Testis (tissue), 3 donors: ENCODE results near the gene EEA1. TPM values are rescaled to one million over a fixed set of nuclear protein-coding genes. Genes with fewer than 3 reads are reported as not detected.
"Not testable (repeated sequence)": the region's sequence is repeated elsewhere in the genome, so short reads cannot be mapped to it uniquely, and the experiment has no call there.

Experiments used
- DNase-seq: peaks from one replicate; pipeline ENCODE4 v3.0.0-alpha.2; 2019
- H3K27ac ChIP-seq, 2 donors: fragments of 200-600 bp; sonication (generic); one replicate each; pipeline ENCODE4 v1.5.1; 2019
- H3K27me3 ChIP-seq: fragments of 200-600 bp; sonication (generic); one replicate; pipeline ENCODE4 v1.5.1; 2019
- H3K36me3 ChIP-seq: fragments of 200-600 bp; sonication (generic); one replicate; pipeline ENCODE4 v1.5.1; 2017; ENCODE audit warnings: low read depth; ENCODE audit errors: missing control alignments
- H3K4me1 ChIP-seq: fragments of 200-600 bp; sonication (generic); one replicate; pipeline ENCODE4 v1.5.1; 2019
- H3K4me3 ChIP-seq, 2 donors: fragments of 200-600 bp; sonication (generic); one replicate each; pipeline ENCODE4 v1.5.1; 2017 to 2019
- H3K9me3 ChIP-seq: fragments of 200-600 bp; sonication (generic); one replicate; pipeline ENCODE4 v1.5.1; 2017
- POLR2A ChIP-seq: fragments of 450-650 bp; IDR thresholded peaks from one replicate; pipeline ENCODE4 v1.6.1; 2017; ENCODE audit warnings: antibody characterized with exemption, mild to moderate bottlenecking, moderate library complexity
- whole genome bisulfite sequencing, 2 donors: methylation state at CpG; one replicate each; pipeline ENCODE4 v1.1.5; 2018; 5-methylcytosine and 5-hydroxymethylcytosine counted together
- intact Hi-C: fragments of 100-400 bp; cut with DNase I; formaldehyde crosslinking; loops from one replicate; pipeline ENCODE4 v1.15.1; 2023; ENCODE audit warnings: low total_unique reads
- polyA plus RNA-seq: library from polyadenylated mRNA; stranded (reverse); fragments of 350-450 nt; fragmentation: Illumina TruSeq; extraction: RNeasy Lipid Tissue Mini Kit (QIAGEN cat#74804); gene quantifications from one replicate; pipeline ENCODE4 v1.2.3, GENCODE V29; 2014; ENCODE audit warnings: low read depth, low replicate concordance; ENCODE audit not compliant: insufficient read depth
- total RNA-seq, 2 donors: library from RNA; depleted of rRNA; stranded (reverse); fragments of >200 nt; gene quantifications; one replicate each; pipeline ENCODE4 v1.2.3, GENCODE V29; 2016
- TF ChIP-seq, protein P1 (sequence below), 3 experiments: fragments of 450-650 bp in 2 of 3; fragments of 200-600 bp in 1 of 3; sonication (generic) in 1 of 3; IDR thresholded peaks; one replicate each; pipeline ENCODE4 v1.5.1; 2016 to 2019; ENCODE audit warnings: antibody characterized with exemption in 3 of 3, mild to moderate bottlenecking in 2 of 3, moderate library complexity in 1 of 3

EEA1 gene
- total and polyA plus RNA-seq, 3 donors from 2014 or later = 1.8 to 14.9 (median 14.3) TPM

DNA sequence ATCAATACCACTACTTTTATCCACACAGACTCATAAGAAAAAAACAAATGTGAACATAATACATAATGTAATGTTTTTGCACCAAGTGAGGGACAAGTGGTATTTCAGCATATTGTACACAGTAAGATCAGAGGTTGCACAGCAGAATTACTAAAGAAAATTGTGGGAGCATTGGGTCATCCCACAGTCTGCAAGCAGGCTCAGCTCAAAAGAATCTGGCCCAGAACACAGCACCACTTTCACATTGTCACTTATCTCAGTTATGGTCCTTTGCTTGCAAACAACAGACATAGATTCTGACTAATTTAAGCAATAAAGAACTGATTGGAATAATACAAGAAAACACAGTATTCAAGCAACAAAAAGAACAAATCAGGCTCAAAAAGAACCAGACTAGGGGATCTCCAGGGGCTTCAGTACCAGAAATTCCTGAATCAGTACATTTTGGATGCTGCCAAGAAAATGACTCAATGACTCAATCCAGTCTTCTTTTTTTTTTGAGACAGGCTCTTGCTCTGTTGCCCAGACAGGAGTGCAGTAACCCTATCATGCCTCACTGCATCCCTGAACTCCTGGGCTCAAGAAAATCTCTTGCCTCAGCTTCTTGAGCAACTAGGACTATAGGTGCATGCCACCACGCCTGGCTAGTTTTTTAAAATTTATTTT lies 42.9 kb upstream of the EEA1 start:
- 92 to 100% methylated on average over 1 of the region's 1 CpG for whole genome bisulfite sequencing, 2 donors
- Histone ChIP-seq H3K27ac (no peak overlapping the region), H3K36me3 (no peaks in the 10 kb centered on the region), H3K4me3 (no peak overlapping the region), H3K4me1 (no peaks in the 10 kb centered on the region), H3K27me3 (no peaks in the 10 kb centered on the region), H3K9me3 (no peaks in the 10 kb centered on the region)
- TF ChIP-seq, protein P1, sequence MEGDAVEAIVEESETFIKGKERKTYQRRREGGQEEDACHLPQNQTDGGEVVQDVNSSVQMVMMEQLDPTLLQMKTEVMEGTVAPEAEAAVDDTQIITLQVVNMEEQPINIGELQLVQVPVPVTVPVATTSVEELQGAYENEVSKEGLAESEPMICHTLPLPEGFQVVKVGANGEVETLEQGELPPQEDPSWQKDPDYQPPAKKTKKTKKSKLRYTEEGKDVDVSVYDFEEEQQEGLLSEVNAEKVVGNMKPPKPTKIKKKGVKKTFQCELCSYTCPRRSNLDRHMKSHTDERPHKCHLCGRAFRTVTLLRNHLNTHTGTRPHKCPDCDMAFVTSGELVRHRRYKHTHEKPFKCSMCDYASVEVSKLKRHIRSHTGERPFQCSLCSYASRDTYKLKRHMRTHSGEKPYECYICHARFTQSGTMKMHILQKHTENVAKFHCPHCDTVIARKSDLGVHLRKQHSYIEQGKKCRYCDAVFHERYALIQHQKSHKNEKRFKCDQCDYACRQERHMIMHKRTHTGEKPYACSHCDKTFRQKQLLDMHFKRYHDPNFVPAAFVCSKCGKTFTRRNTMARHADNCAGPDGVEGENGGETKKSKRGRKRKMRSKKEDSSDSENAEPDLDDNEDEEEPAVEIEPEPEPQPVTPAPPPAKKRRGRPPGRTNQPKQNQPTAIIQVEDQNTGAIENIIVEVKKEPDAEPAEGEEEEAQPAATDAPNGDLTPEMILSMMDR (IDR thresholded peaks at IDR 0.05) = no peak
- TF ChIP-seq POLR2A = no peak
- DNase-seq = no peak
- intact Hi-C loops = no loop called here

DNA sequence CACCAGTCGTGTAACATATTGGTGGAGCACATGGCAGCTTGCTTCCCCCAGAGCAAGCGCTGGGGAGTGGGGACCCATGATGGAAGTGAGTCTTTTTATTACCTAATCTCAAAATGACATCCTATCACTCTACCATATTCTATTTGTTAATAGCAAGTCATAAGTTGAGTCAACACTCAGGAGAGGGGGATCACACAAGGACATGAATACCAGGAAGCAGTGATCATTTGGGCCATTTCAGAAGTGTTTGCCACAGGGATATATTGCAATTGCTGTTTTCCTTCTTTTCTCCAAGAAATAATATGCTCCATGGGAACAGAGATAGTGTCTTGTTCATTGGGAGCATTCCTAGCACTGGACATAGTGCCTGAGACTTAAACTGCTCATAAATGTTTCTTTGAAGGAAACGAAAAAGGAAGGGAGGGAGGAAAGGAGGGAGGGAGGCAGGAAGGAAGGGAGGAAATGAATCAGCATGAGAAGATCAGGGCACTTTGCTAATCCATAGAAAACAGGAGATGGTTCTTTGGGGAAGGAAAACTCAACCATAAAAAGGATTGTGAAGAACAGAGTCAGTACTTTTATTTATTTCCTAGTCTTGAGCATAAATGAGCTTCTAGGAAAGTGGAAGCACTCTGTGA lies 39.2 kb upstream of the EEA1 start:
- no peak overlapping the region for H3K4me3 ChIP-seq
- H3K27ac ChIP-seq = no peak overlapping the region
- no peaks in the 10 kb centered on the region for H3K9me3 ChIP-seq
- 83 to 86% methylated on average over 3 of the region's 3 CpGs for WGBS, 2 donors
- H3K36me3 ChIP-seq = no peaks in the 10 kb centered on the region
- intact Hi-C loops = no loop called here
- H3K4me1 ChIP-seq = no peaks in the 10 kb centered on the region
- no peaks in the 10 kb centered on the region for H3K27me3 ChIP-seq
- TF ChIP-seq, protein P1 (IDR thresholded peaks at IDR 0.05) = no peak
- no peak for TF ChIP-seq POLR2A
- no peak for DNase-seq

DNA sequence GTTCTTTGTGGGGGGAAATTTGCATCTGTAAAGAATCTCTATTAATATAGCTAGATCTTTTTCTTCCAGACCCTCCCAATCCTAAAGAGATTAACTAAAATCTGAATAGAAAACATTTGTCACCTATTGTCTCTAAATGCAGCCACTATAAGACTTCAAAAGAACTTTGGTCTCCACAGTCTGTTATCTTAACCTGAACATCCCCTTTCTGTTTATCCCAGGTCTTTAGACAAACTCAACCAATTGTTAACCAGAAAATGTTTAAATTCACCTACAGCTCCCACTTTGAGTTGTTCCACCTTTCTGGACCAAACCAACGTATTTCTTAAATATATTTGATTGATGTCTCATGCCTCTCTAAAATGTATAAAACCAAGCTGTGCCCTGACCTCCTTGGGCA lies 35.3 kb upstream of the EEA1 start:
- 71 to 81% methylated on average over 1 of the region's 1 CpG for WGBS, 2 donors
- not testable (repeated sequence) for DNase-seq

DNA sequence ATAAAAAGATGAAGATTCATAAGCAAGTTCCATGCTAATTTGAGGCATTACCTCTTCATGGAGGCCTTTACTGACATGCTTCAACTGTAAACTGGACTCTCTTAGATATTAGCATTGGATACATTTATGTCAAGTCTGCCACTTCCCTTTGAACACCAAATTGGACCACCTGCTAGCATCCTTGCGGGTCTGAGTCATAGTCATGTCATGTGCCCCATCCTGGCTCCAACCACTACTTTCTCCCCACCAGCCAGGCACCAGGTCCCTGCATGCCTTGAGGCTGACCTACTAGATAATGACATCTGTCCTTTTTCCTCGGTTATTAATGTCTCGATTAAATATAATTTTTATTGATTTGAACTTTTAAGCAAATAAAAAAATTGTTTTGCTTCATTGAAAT lies 32.9 kb upstream of the EEA1 start:
- Histone ChIP-seq H3K36me3 (no peaks in the 10 kb centered on the region), H3K4me3 (no peak overlapping the region), H3K27me3 (no peaks in the 10 kb centered on the region), H3K27ac (no peak overlapping the region), H3K9me3 (no peaks in the 10 kb centered on the region), H3K4me1 (no peaks in the 10 kb centered on the region)
- no peak for TF ChIP-seq POLR2A
- TF ChIP-seq, protein P1 (IDR thresholded peaks at IDR 0.05) = no peak
- WGBS, 2 donors = 96 to 97% methylated on average over 3 of the region's 3 CpGs
- no peak for DNase-seq
- intact Hi-C loops = no loop called here

More for the DNA sequence above, 35.3 kb upstream of the EEA1 start:
- H3K4me3 ChIP-seq, H3K36me3 ChIP-seq, H3K27me3 ChIP-seq, H3K4me1 ChIP-seq, H3K9me3 ChIP-seq, intact Hi-C loops, H3K27ac ChIP-seq: not testable (repeated sequence)

DNA sequence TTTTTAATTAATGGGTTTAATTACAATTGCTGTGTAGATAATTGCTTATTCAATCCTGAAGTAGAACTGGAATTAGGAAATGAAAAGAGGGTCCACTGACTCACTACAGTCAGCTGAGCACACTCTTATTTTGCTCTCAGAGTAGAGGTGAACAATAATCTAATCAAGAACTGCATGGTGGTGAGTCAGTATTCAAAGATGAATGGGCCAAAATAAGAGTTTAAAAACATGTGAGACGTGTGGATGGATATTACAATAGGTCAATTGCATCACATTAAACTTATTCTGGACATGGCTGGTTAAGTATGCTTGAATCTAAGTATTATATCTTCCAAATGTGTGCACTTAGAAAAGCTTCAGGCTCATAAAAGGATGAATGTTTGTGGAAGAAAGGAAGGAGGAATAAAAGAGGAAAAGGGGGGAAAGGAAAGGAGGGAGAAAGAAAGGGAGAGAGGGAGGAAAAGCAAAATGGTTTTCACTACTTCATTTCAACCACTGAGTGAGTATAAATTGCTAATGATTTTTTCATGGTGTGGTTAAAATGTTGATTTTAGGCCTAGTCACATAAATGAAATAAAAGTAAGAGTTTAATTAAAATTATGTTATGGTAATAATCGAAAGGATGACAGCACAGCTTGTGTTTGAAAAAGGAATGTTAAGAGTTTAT lies 27.0 kb upstream of the EEA1 start:
- no peak overlapping the region for H3K4me3 ChIP-seq
- no peak for DNase-seq
- H3K4me1 ChIP-seq = no peaks in the 10 kb centered on the region
- no peaks in the 10 kb centered on the region for H3K9me3 ChIP-seq
- 83 to 84% methylated on average over 2 of the region's 2 CpGs for WGBS, 2 donors
- H3K27me3 ChIP-seq = no peaks in the 10 kb centered on the region
- no peak overlapping the region for H3K27ac ChIP-seq
- intact Hi-C loops = no loop called here
- TF ChIP-seq POLR2A = no peak
- TF ChIP-seq, protein P1 (IDR thresholded peaks at IDR 0.05) = no peak
- no peaks in the 10 kb centered on the region for H3K36me3 ChIP-seq
